Measurements from ENCODE around the gene DNAI4.
"Not testable (repeated sequence)": the region's sequence is repeated elsewhere in the genome, so short reads cannot be mapped to it uniquely, and the experiment has no call there.

DNAI4 gene

DNA sequence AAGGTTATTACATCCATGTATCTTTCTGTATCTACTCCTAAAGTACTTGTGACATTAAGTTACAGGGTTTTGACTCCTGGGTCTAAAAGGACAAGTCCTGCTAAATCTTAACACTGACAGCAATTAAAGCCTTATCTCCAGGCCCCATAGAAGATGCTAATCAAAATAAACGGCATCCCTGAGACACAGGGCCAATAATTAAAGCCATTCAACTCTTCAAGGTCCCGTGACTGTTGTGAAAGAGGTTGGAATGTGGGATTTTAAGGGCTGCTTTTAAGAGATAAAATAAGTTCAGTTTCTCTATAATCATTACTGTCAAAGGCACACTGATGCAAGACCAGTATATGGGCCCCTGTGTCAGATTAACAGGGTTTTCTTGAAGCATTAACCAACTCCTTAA lies 8.3 kb downstream of the DNAI4 start:
- no peak for DNase-seq (ENCODE audit: low spot score)
- TF ChIP-seq, protein P1, sequence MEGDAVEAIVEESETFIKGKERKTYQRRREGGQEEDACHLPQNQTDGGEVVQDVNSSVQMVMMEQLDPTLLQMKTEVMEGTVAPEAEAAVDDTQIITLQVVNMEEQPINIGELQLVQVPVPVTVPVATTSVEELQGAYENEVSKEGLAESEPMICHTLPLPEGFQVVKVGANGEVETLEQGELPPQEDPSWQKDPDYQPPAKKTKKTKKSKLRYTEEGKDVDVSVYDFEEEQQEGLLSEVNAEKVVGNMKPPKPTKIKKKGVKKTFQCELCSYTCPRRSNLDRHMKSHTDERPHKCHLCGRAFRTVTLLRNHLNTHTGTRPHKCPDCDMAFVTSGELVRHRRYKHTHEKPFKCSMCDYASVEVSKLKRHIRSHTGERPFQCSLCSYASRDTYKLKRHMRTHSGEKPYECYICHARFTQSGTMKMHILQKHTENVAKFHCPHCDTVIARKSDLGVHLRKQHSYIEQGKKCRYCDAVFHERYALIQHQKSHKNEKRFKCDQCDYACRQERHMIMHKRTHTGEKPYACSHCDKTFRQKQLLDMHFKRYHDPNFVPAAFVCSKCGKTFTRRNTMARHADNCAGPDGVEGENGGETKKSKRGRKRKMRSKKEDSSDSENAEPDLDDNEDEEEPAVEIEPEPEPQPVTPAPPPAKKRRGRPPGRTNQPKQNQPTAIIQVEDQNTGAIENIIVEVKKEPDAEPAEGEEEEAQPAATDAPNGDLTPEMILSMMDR (IDR thresholded peaks at IDR 0.05; ENCODE audit: extremely low read depth, missing control alignments), result no peak

DNA sequence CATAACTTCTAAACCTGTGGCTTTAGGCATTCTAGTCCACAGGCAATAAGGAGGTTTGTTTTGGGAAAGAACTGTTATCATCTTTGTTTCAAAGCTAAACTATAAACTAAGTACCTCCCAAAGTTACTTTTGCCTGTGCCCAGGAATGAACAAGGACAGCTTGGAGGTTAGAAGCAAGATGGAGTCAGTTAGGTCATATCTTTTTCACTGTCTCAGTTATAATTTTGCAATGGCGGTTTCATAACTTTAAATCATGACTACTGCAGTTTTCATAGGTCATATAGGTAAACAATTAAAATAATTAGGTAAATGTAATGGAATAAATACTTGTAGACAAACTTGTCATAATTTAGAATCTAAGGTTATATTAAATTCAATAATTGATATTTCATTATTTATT lies 9.5 kb downstream of the DNAI4 start:
- not testable (repeated sequence) for DNase-seq (ENCODE audit: low spot score)

DNA sequence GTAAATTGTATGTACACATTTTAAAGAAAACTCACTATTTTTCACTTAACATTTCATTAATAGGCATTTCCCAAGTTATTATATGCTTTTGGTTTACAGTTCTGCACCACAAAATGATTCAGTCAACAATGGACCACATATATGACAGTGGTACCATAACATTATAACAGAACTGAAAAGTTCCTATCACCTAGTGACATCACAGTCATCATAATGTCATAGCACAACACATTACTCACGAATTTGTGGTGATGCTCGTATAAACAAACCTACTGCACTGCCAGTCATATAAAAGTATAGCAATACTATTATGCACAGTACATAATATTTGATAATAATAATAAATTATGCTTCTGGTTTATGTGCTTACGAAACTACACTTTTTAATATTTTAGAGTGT lies 30.9 kb downstream of the DNAI4 start:
- DNase-seq (ENCODE audit: low spot score), result no peak
- TF ChIP-seq, protein P1 (IDR thresholded peaks at IDR 0.05; ENCODE audit: extremely low read depth, missing control alignments), result no peak

DNA sequence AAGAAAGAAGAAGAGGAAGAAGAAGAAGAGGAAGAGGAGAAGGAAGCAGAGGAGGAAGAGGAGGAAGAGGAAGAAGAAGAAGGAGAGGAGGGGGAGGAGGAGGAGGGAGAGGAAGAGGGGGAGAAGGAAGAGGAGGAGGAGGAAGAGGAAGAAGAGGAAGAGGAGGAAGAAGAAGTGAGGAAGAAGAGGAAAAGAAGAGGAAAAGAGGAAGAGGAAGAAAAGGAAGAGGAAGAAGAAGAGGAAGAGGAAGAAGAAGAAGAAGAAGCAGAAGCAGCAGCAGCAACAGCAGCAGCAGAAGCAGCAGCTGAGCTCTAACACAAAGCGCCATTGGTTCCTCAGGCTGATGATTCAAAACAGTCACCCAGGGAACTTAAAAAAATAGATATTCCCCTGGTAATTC lies 34.0 kb downstream of the DNAI4 start:
- no peak for DNase-seq (ENCODE audit: low spot score)
- TF ChIP-seq, protein P1 (IDR thresholded peaks at IDR 0.05; ENCODE audit: extremely low read depth, missing control alignments), result no peak

DNA sequence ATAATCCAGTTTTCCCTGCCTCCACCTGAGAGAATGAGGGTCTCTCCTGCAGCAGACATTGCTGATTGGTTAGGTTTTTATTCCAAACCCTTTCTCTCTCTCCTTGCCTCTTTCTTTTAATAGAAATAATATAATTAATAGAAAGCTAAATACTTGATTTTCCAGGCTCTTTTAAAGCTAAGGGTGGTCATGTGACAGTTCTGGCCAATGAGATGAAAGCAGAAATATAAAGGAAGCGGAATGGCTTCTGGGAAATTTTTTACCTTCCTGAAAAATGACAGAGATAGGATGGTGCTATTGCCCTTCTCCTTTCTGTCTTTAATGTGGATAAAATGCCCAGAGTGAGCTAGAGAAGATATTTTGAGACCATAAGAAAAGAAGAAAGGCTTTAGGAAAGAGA lies 35.6 kb downstream of the DNAI4 start:
- DNase-seq (ENCODE audit: low spot score), result no peak
- TF ChIP-seq, protein P1 (IDR thresholded peaks at IDR 0.05; ENCODE audit: extremely low read depth, missing control alignments), result no peak

DNA sequence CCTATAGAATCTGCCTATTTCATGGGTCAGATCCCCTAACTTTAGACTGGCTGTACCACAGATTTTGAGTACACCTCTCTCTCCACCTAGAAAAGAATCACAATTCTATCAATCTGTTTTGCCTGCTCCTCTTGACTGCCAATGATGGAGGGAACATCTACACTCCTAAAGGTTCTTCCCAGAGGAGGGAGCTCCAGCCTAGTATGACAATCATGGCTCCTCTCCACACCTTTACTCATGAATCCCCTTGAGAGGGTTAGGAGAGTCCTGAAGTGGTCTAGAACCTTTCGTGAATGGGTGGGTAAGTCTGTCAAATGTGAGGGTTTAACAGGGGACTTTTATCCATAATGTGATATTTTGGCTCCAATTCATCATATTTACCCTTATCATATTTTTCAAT lies 48.0 kb downstream of the DNAI4 start:
- TF ChIP-seq, protein P1 (IDR thresholded peaks at IDR 0.05; ENCODE audit: extremely low read depth, missing control alignments), result no peak
- DNase-seq (ENCODE audit: low spot score), result no peak

DNA sequence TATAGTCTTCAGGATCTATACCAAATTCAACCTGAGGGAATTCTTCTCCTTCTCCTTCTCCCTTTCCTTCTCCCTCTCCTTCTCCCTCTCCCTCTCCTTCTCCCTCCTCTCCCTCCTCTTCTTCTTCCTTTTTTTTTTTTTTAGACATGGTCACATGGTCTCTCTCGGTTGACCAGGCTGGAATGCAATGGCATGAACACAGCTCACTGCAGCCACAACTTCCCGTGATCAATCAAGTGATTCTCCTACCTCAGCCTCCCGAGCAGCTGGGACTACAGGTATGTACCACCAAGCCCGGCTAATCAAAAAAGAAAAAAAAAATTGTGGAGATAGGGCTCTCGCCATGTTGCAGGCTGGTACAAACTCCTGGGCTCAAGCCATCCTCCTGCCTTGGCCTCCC lies 51.5 kb downstream of the DNAI4 start:
- no peak for DNase-seq (ENCODE audit: low spot score)
- TF ChIP-seq, protein P1 (IDR thresholded peaks at IDR 0.05; ENCODE audit: extremely low read depth, missing control alignments), result no peak

DNA sequence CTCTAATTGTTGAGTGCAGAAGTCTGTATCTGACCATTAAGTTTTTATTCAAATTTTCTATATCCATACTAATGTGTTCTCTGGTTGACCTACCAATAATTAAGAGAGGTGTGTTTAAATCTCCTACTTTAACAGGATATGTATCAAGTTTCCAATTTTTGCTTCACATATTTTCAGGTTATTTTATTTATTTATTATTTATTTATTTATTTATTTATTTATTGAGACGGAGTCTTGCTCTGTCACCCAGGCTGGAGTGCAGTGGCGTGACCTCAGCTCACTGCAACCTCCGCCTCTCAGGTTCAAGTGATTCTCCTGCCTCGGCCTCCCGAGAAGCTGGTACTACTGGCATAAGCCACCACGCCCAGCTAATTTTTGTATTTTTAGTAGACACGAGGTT lies 52.6 kb downstream of the DNAI4 start:
- DNase-seq (ENCODE audit: low spot score), result not testable (repeated sequence)

DNA sequence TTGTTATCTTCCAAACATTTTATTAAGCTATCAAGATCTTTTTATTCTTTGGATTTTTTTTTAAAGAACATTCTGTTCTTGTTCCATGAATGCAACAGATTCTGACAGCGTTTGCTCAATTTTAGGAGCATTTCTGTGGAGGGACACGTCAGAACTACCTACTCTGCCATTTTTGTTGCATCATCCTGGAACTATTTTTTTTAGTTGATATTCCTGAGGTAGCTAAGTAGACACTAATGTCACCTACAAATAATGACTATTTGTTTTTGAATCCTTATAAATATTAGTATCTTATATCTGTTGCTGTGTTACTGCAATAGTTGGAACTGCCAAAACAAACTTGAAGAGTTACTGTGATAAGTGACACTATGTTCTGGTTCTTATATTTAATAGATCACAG lies 57.2 kb downstream of the DNAI4 start:
- TF ChIP-seq, protein P1 (IDR thresholded peaks at IDR 0.05; ENCODE audit: extremely low read depth, missing control alignments), result no peak
- no peak for DNase-seq (ENCODE audit: low spot score)

Measured in GM20000 (cell line).